CD4-positive, alpha-beta T cell treated with Interleukin-17A for 1 hour (primary cell): ENCODE measurements around the gene RPL36AL.
"Not testable (repeated sequence)": the region's sequence is repeated elsewhere in the genome, so short reads cannot be mapped to it uniquely, and the experiment has no call there.

Source experiments
- DNase-seq: peaks from one replicate; pipeline ENCODE4 v3.0.0-alpha.2; 2020

RPL36AL gene

DNA sequence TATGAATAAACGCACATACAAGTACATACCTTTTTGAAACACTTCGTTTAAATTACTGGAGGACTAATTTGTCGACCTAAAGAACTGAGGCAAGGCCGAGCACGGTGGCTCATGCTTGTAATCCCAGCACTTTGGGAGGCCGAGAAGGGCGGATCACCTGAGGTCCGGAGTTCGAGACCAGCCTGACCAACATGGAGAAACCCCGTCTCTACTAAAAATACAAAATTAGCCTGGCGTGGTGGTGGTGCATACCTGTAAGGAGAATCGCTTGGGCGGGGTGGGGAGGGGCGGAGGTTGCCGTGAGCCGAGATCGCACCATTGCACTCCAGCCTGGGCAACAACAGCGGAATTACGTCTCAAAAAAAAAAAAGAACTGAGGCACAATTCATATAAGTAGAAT is 1.2 kb downstream of the RPL36AL start:
- not testable (repeated sequence) for DNase-seq

DNA sequence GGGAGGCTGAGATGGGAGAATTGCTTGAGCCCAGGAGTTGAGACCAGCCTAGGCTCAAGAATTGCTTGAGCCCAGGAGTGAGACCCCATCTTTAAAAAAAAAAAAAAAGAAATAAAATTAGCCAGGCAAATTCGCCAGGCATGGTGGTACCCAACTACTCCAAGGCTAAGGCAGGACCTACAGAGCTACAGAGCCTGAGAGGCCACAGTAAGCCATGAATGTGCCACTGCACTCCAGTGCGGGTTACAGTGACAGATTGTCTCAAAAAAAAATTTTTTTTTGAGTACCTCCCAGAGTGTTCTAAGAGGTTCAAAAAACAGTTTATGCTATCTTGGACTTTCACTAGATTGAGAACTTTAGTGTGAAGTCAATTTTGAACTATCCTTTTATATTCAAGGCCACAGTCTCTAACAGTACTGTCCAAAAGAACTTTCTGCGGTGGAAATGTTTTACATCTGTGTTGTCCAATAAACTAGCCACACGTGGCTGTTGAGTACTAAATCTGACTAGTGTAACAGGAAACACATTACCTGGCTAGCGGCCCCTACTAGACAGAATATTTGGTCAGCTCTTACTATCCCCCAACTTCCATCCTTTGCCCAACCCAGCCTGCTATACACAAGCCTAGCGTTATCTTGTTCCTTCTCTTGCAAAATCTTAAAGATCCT is 2.4 kb downstream of the RPL36AL start:
- DNase-seq: no peak

- DNase-seq: no peak
These were observed 4.7 kb downstream of the RPL36AL start for GRCh38 chr14:49615776-49616175.

DNA sequence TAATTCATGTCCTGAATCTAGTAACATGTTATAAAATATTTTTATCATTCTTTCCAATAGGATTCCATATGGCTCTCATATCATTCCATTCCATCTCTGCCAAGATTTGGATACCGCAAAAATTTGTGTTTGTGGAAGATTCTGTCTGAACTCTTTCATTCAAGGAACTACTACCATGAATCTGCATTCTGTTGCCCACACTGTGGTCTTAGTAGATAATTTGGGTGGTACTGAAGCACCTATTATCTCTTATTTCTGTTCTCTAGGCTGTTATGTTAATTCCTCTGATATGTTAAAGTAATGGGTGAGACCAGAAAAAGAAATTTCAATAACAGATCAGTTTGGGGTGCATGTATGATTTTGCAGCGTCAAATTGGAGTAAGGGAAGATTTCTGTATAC is 6.2 kb downstream of the RPL36AL start:
- DNase-seq: no peak

DNA sequence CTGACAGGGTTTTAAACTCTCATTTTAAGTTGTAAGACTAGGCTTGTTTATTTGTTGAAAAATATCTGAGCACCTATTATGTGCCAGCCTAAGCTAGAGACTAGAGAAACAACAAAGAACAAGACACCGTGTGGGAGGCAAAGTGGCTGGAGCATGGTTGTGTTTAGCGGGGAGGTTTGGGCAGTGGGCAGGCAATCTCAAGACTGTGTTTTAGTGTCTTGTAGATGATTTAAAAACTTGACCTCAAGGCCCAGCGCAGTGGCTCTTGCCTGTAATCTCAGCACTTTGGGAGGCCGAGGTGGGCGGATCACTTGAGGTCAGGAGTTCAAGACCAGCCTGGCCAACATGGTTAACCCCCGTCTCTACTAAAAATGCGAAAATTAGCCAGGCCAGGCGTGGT is 7.8 kb downstream of the RPL36AL start:
- no peak for DNase-seq

GRCh38 chr14:49612251-49612650 is 8.2 kb downstream of the RPL36AL start:
- no peak for DNase-seq

DNA sequence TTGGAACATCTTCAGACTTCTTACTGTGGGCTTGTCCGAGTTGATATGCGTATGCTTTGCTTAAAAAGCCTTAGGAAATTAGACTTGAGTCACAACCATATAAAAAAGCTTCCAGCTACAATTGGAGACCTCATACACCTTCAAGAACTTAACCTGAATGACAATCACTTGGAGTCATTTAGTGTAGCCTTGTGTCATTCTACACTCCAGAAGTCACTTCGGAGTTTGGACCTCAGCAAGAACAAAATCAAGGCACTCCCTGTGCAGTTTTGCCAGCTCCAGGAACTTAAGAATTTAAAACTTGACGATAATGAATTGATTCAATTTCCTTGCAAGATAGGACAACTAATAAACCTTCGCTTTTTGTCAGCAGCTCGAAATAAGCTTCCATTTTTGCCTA is 12.8 kb downstream of the RPL36AL start:
- DNase-seq: no peak

- peak; percentile 87 for DNase-seq
These were observed 21.7 kb downstream of the RPL36AL start, which contains the start of gene LRR1 for GRCh38 chr14:49598485-49599300. Gene LRR1, plus strand, starts transcription at chr14:49598940. Its CDS starts 81 bp downstream, at chr14:49599021.

DNA sequence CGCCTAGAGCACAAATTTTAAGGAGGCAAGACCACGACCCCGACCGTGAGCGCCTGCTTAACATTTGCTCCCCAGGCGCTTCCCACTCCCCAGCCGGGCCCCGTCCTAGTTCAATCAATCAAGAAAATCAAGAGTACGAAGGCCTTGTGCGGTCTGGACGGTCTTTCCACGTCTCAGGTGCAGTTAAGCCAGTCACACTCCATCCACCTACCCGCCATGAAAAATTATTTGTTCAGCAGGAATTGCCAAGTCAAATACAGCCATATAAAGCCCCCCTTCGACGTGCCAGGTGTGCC is 22.3 kb downstream of the RPL36AL start:
- DNase-seq: no peak

- DNase-seq: no peak
These were observed 25.9 kb downstream of the RPL36AL start for GRCh38 chr14:49594347-49595091.

- DNase-seq: no peak
These were observed 27.4 kb downstream of the RPL36AL start for GRCh38 chr14:49593016-49593415.

GRCh38 chr14:49589387-49589786 is 31.0 kb downstream of the RPL36AL start:
- no peak for DNase-seq

DNA sequence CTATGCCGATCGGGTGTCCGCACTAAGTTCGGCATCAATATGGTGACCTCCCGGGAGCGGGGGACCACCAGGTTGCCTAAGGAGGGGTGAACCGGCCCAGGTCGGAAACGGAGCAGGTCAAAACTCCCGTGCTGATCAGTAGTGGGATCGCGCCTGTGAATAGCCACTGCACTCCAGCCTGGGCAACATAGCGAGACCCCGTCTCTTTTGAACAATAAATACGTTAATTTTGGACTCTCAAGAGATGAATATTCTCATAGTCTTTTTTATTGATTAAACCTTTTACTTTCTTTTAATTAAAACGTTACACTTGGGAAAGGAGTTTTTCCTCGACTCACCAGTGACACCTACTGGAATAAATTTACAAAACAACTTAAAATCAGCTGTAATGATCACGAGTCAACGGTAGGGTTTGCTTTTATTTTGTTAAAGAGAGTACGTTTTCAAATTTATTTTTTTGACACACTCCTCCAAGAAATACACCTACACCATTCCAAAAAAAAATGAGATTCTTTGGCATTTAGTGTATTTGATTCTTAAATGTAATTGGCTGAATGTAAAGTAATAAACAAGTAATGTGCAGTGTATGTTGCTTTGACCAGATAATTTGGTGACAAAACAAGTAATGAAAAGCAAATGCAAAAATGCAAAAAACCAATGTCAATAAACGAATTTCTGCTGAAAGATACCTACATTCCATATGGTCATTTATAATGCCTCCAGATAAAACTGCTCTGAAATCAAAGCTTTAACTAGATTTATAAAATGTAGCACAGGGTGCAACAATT is 33.6 kb downstream of the RPL36AL start:
- DNase-seq: peak; percentile 88

DNA sequence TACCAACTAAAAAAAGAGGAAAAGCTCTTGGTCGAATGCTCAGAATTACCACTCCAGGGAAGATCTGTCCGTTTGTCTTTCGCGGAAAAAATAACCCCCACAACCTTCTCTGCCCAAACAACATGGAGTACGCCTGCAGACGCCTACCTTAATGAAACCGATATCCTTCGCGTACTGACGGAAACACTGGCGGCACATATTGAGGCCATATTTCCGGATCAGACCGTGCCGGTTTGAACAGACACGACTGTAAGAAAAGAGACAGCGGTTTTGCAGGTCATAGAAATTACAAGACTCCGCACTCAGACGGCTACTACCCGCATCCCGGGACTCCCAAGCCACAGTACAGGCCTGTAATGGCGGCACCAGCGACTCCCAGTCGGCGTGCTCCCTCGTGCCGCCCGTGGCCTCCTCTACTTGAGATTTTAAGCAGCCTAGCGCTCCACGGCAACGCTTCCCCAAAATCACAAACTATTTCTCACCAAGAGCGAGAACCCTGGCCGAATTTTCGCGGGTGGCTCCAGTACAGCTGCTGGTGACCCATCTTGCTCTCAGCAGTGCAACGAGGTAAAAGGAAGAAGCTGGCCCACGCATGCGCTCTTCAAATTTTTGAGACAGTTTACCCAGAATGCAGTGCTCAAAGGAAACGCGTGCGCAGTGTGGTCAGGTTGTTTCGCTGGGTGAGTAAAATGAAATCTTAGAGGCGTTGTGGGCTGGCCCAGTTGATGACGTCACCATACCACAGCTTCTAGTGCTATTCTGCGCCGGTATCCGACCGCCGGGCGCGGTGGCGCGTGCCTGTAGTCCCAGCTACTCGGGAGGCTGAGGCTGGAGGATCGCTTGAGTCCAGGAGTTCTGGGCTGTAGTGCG is 34.4 kb downstream of the RPL36AL start, which contains the start of gene RPS29:
TSS of gene RPS29 (minus strand) at position 578 of the 870 bp plus-strand sequence. CDS start at position 544, 34 bp downstream.
- peak; percentile 99 for DNase-seq

GRCh38 chr14:49584981-49585640 is 35.3 kb downstream of the RPL36AL start:
- DNase-seq: peak; percentile 34

GRCh38 chr14:49584058-49584457 is 36.4 kb downstream of the RPL36AL start:
- no peak for DNase-seq

GRCh38 chr14:49583629-49584028 is 36.8 kb downstream of the RPL36AL start:
- DNase-seq: no peak

- DNase-seq: no peak
These were observed 38.1 kb downstream of the RPL36AL start for GRCh38 chr14:49582113-49582977.

DNA sequence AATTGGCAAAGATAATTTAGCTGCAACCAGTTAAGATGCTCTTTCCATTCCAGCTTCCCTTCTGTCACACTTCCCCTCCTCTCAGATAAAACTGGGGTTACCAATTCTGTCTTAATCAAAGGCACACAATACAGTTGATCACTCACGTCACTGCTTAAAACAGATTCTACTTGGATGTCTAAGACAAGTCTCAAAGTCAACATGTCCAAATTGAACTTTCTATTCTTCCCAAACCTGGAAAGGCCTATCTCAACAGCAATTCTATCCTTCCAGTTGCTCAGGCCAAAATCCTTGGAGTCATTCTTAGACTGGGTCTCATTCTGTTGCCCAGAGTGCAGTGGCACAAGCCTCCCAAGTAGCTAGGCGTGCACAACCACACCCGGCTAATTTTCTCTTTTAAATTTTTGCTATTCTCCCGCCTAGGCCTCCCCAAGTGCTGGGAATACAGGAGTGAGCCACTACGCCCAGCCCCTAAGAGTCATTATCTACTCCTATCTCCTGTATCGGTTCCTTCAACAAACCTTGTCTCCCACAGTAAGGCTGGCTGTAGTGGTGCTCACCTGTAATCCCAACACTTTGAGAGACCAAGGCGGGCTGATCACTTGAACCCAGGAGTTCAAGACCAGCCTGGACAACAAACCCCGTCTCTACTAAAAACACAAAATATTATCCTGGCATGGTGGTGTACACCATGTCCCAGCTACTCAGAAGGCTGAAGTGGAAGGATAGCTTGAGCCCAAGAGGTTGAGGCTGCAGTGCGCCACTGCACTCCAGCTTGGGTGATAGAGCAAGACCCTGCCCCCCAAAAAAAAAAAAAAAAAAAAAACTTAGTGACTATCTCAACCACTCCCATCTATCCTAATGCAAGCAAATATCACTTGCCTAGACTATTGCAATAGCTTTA is 39.0 kb downstream of the RPL36AL start:
- DNase-seq: no peak
